AG04450 (cell line): ENCODE results near the gene GRIN2C. TPM values are rescaled to one million over a fixed set of nuclear protein-coding genes. Genes with fewer than 3 reads are reported as not detected.

Experiments used
- CTCF ChIA-PET: fragments of 300-600, 350-600 bp; formaldehyde crosslinking; extraction: SDS; loops from one replicate; lab custom pipeline; 2022; ENCODE audit warnings: antibody characterized with exemption, inconsistent platforms; lab: Charles Lee
- POLR2A ChIA-PET: fragments of 350-600 bp; formaldehyde crosslinking; extraction: SDS; loops from one replicate; lab custom pipeline; 2021; ENCODE audit warnings: antibody characterized with exemption, inconsistent platforms; lab: Yijun Ruan, JAX
- DNase-seq: peaks from one replicate; pipeline ENCODE4 v3.0.0-alpha.2; 2011; ENCODE audit warnings: low read depth, low spot score
- H3K27ac ChIP-seq: one replicate; pipeline ENCODE4 v1.5.1; 2012; ENCODE audit warnings: low read depth, low read length, control low read depth
- H3K27me3 ChIP-seq: one replicate; pipeline ENCODE4 v1.6.0; 2012; ENCODE audit warnings: low read length; ENCODE audit not compliant: control insufficient read depth, insufficient read depth
- H3K4me3 ChIP-seq: 2 replicates; pipeline ENCODE4 v1.5.1; 2011; ENCODE audit warnings: mild to moderate bottlenecking, low read depth, low read length, control low read depth
- H3K9me3 ChIP-seq: 2 replicates; pipeline ENCODE4 v1.5.1; 2012; ENCODE audit warnings: low read length; ENCODE audit not compliant: control insufficient read depth, insufficient read depth
- CTCF ChIP-seq: IDR thresholded peaks from 2 replicates; pipeline ENCODE4 v1.5.1; 2011; ENCODE audit warnings: low read depth, low read length, control low read depth, inconsistent platforms
- polyA plus RNA-seq: library from polyadenylated mRNA; depleted of rRNA; stranded (reverse); fragments of >200 nt; gene quantifications from 2 replicates; pipeline ENCODE4 v1.2.3, GENCODE V29; 2011

GRIN2C gene
- polyA plus RNA-seq, 1 experiment: not detected

DNA sequence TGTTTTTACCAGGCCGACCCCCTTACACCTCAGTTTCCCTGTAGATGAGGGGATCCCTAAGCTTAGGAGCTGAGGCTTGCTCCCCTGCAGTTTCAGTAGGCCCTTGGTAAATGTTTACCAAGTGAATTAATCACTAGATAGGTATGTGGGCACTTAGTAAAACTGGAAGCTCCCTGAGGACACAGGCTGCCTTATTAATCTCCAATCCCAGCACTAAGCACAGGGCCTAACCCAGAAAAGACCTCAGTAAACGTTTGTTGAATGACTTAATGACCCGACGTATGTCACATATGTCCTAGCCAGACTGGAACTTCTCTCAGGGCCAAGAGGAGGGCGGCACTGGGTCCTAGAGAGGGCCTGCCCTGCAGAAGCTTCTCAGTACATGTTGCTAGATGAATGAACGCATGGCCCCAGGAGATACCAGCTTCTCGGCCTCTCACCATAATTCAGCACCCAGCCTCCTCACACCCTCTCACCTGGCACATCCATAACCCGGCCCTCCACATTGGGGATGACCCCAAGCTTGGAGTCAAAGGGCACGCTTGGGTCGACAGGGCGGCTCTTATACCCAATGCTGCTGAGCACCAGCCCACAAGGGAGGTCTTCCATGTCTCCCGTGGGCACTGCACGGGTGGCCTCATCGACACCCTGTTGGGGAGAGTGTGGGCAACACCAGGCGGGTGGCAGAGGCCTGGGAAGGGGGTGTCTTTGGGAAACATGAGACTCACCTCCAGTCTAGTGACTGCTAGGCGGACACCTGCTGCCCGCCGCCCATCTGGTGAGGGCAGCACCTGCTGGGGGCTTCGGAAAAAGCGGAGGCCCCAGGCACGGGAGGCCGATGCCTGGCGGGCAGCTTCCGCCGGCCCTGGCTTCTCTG, 4.0 kb upstream of the GRIN2C start:
- DNase-seq: no peak
- TF ChIP-seq CTCF: no peak
- ChIA-PET CTCF (interaction anchor here (0.5 to 8.5 kb wide), 14 partner anchors 11 to 292 kb away, joined by 3 to 198 read pairs (median 8); partner anchors contain the start of gene FDXR), POLR2A (no interaction called here)
- no peaks in the 10 kb centered on the region; the same call in 1 of the 2 replicates for H3K9me3 ChIP-seq
- H3K27me3 ChIP-seq: peaks cover 28% of the 10 kb centered on the region
- no peak overlapping the region for H3K27ac ChIP-seq
- no peak overlapping the region for H3K4me3 ChIP-seq

GRCh38 chr17:74862919-74863318, 3.2 kb upstream of the GRIN2C start:
- POLR2A ChIA-PET: interaction anchor here (0.7 to 1.7 kb wide), 2 partner anchors 10 to 86 kb away, joined by 4 to 11 read pairs; partner anchors contain the start of genes FDXR and NAT9
- H3K27me3 ChIP-seq: peaks cover 30% of the 10 kb centered on the region
- CTCF ChIA-PET: interaction anchor here (0.6 to 8.5 kb wide), 16 partner anchors 8 to 205 kb away, joined by 3 to 198 read pairs (median 6); partner anchors contain the start of gene FDXR
- H3K27ac ChIP-seq: no peak overlapping the region
- H3K9me3 ChIP-seq: no peaks in the 10 kb centered on the region; the same call in 1 of the 2 replicates
- no peak for TF ChIP-seq CTCF
- no peak for DNase-seq
- no peak overlapping the region for H3K4me3 ChIP-seq

GRCh38 chr17:74862108-74862901, 2.6 kb upstream of the GRIN2C start:
- Histone ChIP-seq H3K4me3 (no peak overlapping the region), H3K27me3 (peaks cover 33% of the 10 kb centered on the region), H3K27ac (no peak overlapping the region), H3K9me3 (no peaks in the 10 kb centered on the region; the same call in 1 of the 2 replicates)
- no peak for DNase-seq
- TF ChIP-seq CTCF: peak; percentile 66
- CTCF ChIA-PET: interaction anchor here (0.5 to 8.5 kb wide), 21 partner anchors 8 to 205 kb away, joined by 3 to 198 read pairs (median 4); partner anchors contain the start of genes FDXR and NAT9
- POLR2A ChIA-PET: interaction anchor here (0.6 to 1.7 kb wide), 4 partner anchors 8 to 86 kb away, joined by 3 to 11 read pairs (median 6); partner anchors contain the start of genes FDXR and NAT9

DNA sequence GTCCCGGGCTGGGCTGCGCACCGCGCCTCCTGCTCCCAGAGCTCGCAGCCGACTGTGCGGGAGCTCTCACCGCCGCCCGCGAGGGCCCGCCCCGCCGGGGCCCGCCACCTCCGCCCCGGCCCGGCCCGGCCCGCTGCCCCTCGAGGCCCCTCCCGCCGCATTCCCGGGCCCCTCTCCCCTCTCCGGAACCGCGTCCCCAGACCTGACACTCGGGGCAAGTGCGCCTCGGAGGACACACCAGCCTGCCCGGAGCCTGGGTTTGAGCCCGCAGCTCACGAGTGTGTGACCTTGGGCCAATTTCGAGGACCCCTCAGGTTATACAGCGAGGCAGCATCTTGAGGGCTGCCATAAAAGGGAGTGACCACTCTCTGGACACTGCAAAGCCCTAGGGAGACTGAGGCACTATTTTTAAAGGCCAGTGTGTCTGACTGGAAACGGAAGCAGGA, 2.0 kb upstream of the GRIN2C start:
- Histone ChIP-seq H3K27ac (no peak overlapping the region), H3K27me3 (peaks cover 39% of the 10 kb centered on the region), H3K9me3 (no peaks in the 10 kb centered on the region; the same call in 1 of the 2 replicates), H3K4me3 (no peak overlapping the region)
- no peak for TF ChIP-seq CTCF
- POLR2A ChIA-PET: interaction anchor here (0.6 to 1.7 kb wide), 3 partner anchors 8 to 19 kb away, joined by 3 to 11 read pairs (median 7); partner anchors contain the start of gene FDXR
- CTCF ChIA-PET: interaction anchor here (0.5 to 8.5 kb wide), 19 partner anchors 9 to 205 kb away, joined by 3 to 198 read pairs (median 5); partner anchors contain the start of genes FDXR and NAT9
- DNase-seq: no peak
